GM12878 (cell line): ENCODE results near the gene PTCRA. TPM values are rescaled to one million over a fixed set of nuclear protein-coding genes. Genes with fewer than 3 reads are reported as not detected.
A peak's percentile ranks its signal among the peaks of the same experiment; 100 is the strongest.

Experiments
- ATAC-seq: fragments of 200-7000 bp; cut with Tn5 transposase; 3 replicates; pipeline ENCODE4 v1.9.1; 2020; ENCODE audit warnings: mild to moderate bottlenecking, moderate library complexity
- BruUV-seq: library from RNA; stranded (reverse); fragments of 400-500 nt; replicated peaks from 2 replicates; lab custom pipeline; 2021; lab: Mats Ljungman, UMichigan
- CTCF ChIA-PET: fragments of 300-600 bp; sonication (Branson Sonifier 250); formaldehyde crosslinking; extraction: SDS; loops from one replicate; lab custom pipeline; 2021; ENCODE audit warnings: inconsistent platforms; lab: Yijun Ruan, JAX
- POLR2A ChIA-PET: fragments of 350-600 bp; formaldehyde crosslinking; extraction: SDS; loops from one replicate; lab custom pipeline; 2021; ENCODE audit warnings: inconsistent platforms; lab: Charles Lee
- RAD21 ChIA-PET: fragments of 300-600 bp; sonication (Branson Sonifier 250); formaldehyde crosslinking; loops from one replicate; lab custom pipeline; 2023; ENCODE audit warnings: antibody characterized with exemption; ENCODE audit not compliant: unreplicated experiment; lab: Charles Lee
- SMC1A ChIA-PET: fragments of 300-600 bp; sonication (Branson Sonifier 250); formaldehyde crosslinking; loops from one replicate; lab custom pipeline; 2023; ENCODE audit not compliant: unreplicated experiment, uncharacterized antibody; lab: Charles Lee
- DNase-seq: peaks from one replicate; pipeline ENCODE4 v3.0.0-alpha.2; 2011; ENCODE audit warnings: low read depth, low spot score
- FAIRE-seq: peaks from 3 replicates; lab custom pipeline; 2011; peaks lifted over from hg19 to GRCh38; lab: Jason Lieb, UNC
- H2AFZ ChIP-seq: 2 replicates; pipeline ENCODE4 v1.6.0; 2011; ENCODE audit warnings: low read depth, low read length, control low read depth; ENCODE audit not compliant: control insufficient read depth
- H3K27ac ChIP-seq: 2 replicates; pipeline ENCODE4 v1.5.1; 2011; ENCODE audit warnings: control low read depth; ENCODE audit not compliant: control insufficient read depth, insufficient read depth
- H3K27me3 ChIP-seq, 2 experiments: replicated peaks in 1 of 2; 2 replicates each; pipeline versions ENCODE4 v1.6.0 to v1.6.1; 2011; ENCODE audit warnings: low read length in 1 of 2; ENCODE audit not compliant: control insufficient read depth in 2 of 2, insufficient read depth in 2 of 2
- H3K36me3 ChIP-seq, 2 experiments: 2 replicates each; pipeline ENCODE4 v1.5.1; 2011; ENCODE audit warnings: low read length in 1 of 2; ENCODE audit not compliant: control insufficient read depth in 2 of 2, insufficient read depth in 2 of 2
- H3K4me1 ChIP-seq: 2 replicates; pipeline ENCODE4 v1.6.1; 2011; ENCODE audit warnings: mild to moderate bottlenecking, low read length, moderate library complexity, mixed read lengths; ENCODE audit not compliant: control insufficient read depth, insufficient read depth
- H3K4me2 ChIP-seq: 2 replicates; pipeline ENCODE4 v1.6.0; 2011; ENCODE audit warnings: control low read depth; ENCODE audit not compliant: control insufficient read depth, insufficient read depth
- H3K4me3 ChIP-seq: fragments of 200-600 bp; sonication (generic); 2 replicates; pipeline ENCODE4 v1.5.1; 2016
- H3K79me2 ChIP-seq: 2 replicates; pipeline ENCODE4 v1.6.0; 2011; ENCODE audit warnings: low read length; ENCODE audit not compliant: control insufficient read depth, insufficient read depth
- H3K9ac ChIP-seq: 2 replicates; pipeline ENCODE4 v1.8.0; 2011; ENCODE audit warnings: low read length, control low read depth, mixed read lengths; ENCODE audit not compliant: control insufficient read depth, insufficient read depth
- H3K9me3 ChIP-seq: replicated peaks from 3 replicates; pipeline ENCODE4 v1.5.1; 2011; ENCODE audit warnings: mild to moderate bottlenecking, low read length; ENCODE audit not compliant: control insufficient read depth, insufficient read depth
- H4K20me1 ChIP-seq: 2 replicates; pipeline ENCODE4 v1.6.0; 2011; ENCODE audit not compliant: control insufficient read depth, insufficient read depth
- CHD1 ChIP-seq: IDR thresholded peaks from 2 replicates; pipeline ENCODE4 v1.6.1; 2012; ENCODE audit warnings: low read depth, low read length, improper control_type of control experiment
- POLR2AphosphoS5 ChIP-seq: IDR thresholded peaks from 2 replicates; pipeline ENCODE4 v1.6.1; 2011; ENCODE audit warnings: mild to moderate bottlenecking, low read length, inconsistent platforms
- SMARCA5 ChIP-seq: fragments of 450-650 bp; IDR thresholded peaks from 2 replicates; pipeline ENCODE4 v1.6.1; 2017; ENCODE audit warnings: mild to moderate bottlenecking
- SREBF1 ChIP-seq: IDR thresholded peaks from 2 replicates; pipeline ENCODE4 v1.6.1; 2012; ENCODE audit warnings: mild to moderate bottlenecking, low read length
- WGBS: methylation state at CpG from one replicate; pipeline ENCODE4 v1.1.6; 2016; ENCODE audit warnings: low lambda C conversion rate; ENCODE audit not compliant: insufficient replicate concordance, insufficient coverage; ENCODE audit errors: missing lambda C conversion rate; 5-methylcytosine and 5-hydroxymethylcytosine counted together
- in situ Hi-C: fragments of 300-500 bp; cut with MboI; formaldehyde crosslinking; loops from 9 replicates; pipeline ENCODE4 v1.14.3; 2018; ENCODE audit warnings: mixed read lengths
- intact Hi-C: fragments of 100-400 bp; cut with micrococcal nuclease; formaldehyde crosslinking; loops from one replicate; pipeline ENCODE4 v1.14.2; 2022; ENCODE audit not compliant: unreplicated experiment
- polyA plus RNA-seq, 11 experiments: library from polyadenylated mRNA; depleted of rRNA in 4 of 11; unstranded in 6 of 11; stranded (reverse) in 5 of 11; fragments of >200 nt; fragmentation: Nextera tagmentation in 4 of 11; fragmentation: Illumina TruSeq in 1 of 11; extraction: Ambion mirVana in 4 of 11; extraction: Trizol in 1 of 11; gene quantifications; 1 replicate in 1 of 11; 2 replicates in 10 of 11; pipeline versions ENCODE4 v1.2.1 to v1.2.3, GENCODE V29; 2011 to 2016; ENCODE audit warnings: inconsistent platforms in 2 of 11, missing spikeins in 2 of 11, low read depth in 1 of 11
- total RNA-seq, 4 experiments: library from RNA; depleted of rRNA in 3 of 4; stranded (reverse); fragments of >200 nt in 3 of 4; fragmentation: Illumina TruSeq in 1 of 4; extraction: Trizol in 1 of 4; gene quantifications; 2 replicates each; pipeline versions ENCODE4 v1.2.1 to v1.2.3, GENCODE V29; 2013 to 2021

Gene PTCRA
- total and polyA plus RNA-seq, 10 of the 15 experiments (the other 5 are each of a cell fraction or from before 2014, with no cell fraction given), result 0.10 to 1.1 (median 0.19) TPM; not detected in 4

DNA sequence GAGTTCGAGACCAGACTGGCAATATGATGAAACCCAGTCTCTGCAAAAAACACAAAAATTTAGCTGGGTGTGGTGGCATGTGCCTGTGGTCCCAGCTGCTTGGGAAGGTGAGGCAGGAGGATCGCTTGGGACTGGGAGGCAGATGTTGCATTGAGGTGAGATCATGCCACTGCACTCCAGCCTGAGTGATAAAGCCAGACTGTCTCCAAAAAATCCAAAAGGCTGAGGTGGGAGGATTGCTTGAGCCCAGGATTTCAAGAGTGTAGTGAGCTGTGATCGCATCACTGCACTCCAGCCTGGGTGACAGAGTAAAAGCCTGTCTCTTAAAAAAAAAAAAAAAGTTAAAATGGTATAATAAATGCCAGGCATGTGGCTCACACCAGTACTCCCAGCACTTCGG lies 1.3 kb upstream of the PTCRA start:
- WGBS, result 58% methylated on average over 4 of the region's 4 CpGs

DNA sequence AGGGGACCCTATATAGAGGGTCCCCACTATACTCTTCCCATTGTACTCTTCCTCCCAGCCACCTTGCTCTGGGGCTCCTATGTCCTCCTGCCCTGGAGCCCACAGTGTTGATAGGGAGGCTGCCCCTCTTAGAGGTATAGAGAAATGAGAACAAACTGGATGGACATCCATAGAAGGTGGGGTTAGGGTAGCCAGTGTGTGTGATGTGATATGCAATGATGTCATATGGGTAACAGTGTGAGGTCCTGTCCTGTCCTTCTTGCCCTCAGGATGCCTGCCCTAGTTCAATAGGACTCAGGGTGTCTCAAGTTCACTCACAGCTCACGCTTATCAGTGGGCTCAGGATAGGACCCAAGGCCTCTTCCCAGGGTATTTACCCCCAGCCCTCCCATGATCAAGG lies 435 bp downstream of the PTCRA start:
- H2AFZ ChIP-seq, result no peak overlapping the region
- H3K9ac ChIP-seq, result no peak overlapping the region
- ATAC-seq, result peak; percentile 14; the same call in 1 of the 3 replicates
- no TSS peak for BruUV-seq
- TF ChIP-seq SMARCA5 (no peak), CHD1 (no peak)
- TF ChIP-seq, all 136 proteins: peak for 0
- Histone ChIP-seq H3K4me2 (no peak overlapping the region), H3K36me3 (no peaks in the 10 kb centered on the region), H4K20me1 (no peaks in the 10 kb centered on the region), H3K79me2 (no peaks in the 10 kb centered on the region), H3K4me3 (no peak overlapping the region), H3K27me3 (no peaks in the 10 kb centered on the region), H3K27ac (no peak overlapping the region), H3K9me3 (no peaks in the 10 kb centered on the region), H3K4me1 (peaks cover 6% of the 10 kb centered on the region)
- whole genome bisulfite sequencing, result 86% methylated on average over 1 of the region's 1 CpG
- in situ Hi-C loops (no loop called here), intact Hi-C loops (no loop called here)
- SMC1A ChIA-PET, result no interaction called here
- POLR2A ChIA-PET, result interaction anchor here (0.5 to 0.6 kb wide), 2 partner anchors 24 to 221 kb away, joined by 3 read pairs; no protein-coding TSS in a partner anchor
- CTCF ChIA-PET, result interaction anchor here (0.9 to 2.8 kb wide), 3 partner anchors 13 to 322 kb away, joined by 4 to 15 read pairs (median 5); partner anchors contain the start of gene CNPY3
- RAD21 ChIA-PET, result no interaction called here
- no peak for FAIRE-seq
- no peak for DNase-seq

More for the DNA sequence above, 1.3 kb upstream of the PTCRA start:
- H3K27me3 ChIP-seq, result no peaks in the 10 kb centered on the region
- ATAC-seq (no peak), DNase-seq (no peak), FAIRE-seq (no peak)
- H3K4me1 ChIP-seq, result peaks cover 6% of the 10 kb centered on the region
- H4K20me1 ChIP-seq, result no peaks in the 10 kb centered on the region
- in situ Hi-C loops, result no loop called here
- no peak overlapping the region for H3K4me2 ChIP-seq
- H3K36me3 ChIP-seq, result no peaks in the 10 kb centered on the region
- intact Hi-C loops, result no loop called here
- no peak overlapping the region for H3K27ac ChIP-seq
- TF ChIP-seq POLR2AphosphoS5 (no peak), SREBF1 (no peak)
- H3K9me3 ChIP-seq, result no peaks in the 10 kb centered on the region
- RAD21 ChIA-PET, result no interaction called here
- SMC1A ChIA-PET, result interaction anchor here (1.0 to 1.1 kb wide), 2 partner anchors 8 to 14 kb away, joined by 3 read pairs; partner anchors contain the start of gene CNPY3
- H2AFZ ChIP-seq, result no peak overlapping the region
- no peaks in the 10 kb centered on the region for H3K79me2 ChIP-seq
- POLR2A ChIA-PET, result interaction anchor here (0.5 to 2.4 kb wide), 4 partner anchors 15 to 310 kb away, joined by 3 to 7 read pairs (median 4); partner anchors contain the start of gene CNPY3
- CTCF ChIA-PET, result interaction anchor here (0.9 to 2.8 kb wide), 6 partner anchors 9 to 232 kb away, joined by 3 to 15 read pairs (median 4); no protein-coding TSS in a partner anchor
- no TSS peak for BruUV-seq
- no peak overlapping the region for H3K4me3 ChIP-seq
- no peak overlapping the region for H3K9ac ChIP-seq
